A673 (cell line): ENCODE data around the gene SLC16A5. TPM values are rescaled to one million over a fixed set of nuclear protein-coding genes. Genes with fewer than 3 reads are reported as not detected.
"Not testable (repeated sequence)": the region's sequence is repeated elsewhere in the genome, so short reads cannot be mapped to it uniquely, and the experiment has no call there.

Source experiments
- BruUV-seq: library from RNA; stranded (reverse); fragments of 400-500 nt; replicated peaks from 2 replicates; lab custom pipeline; 2021; lab: Mats Ljungman, UMichigan
- CTCF ChIA-PET: fragments of 300-600 bp; sonication (Branson Sonifier 250); formaldehyde crosslinking; loops from one replicate; lab custom pipeline; 2022; ENCODE audit warnings: antibody characterized with exemption; lab: Charles Lee
- POLR2A ChIA-PET: fragments of 300-600 bp; sonication (Branson Sonifier 250); formaldehyde crosslinking; loops from one replicate; lab custom pipeline; 2022; ENCODE audit warnings: antibody characterized with exemption; ENCODE audit not compliant: low non-redundant PET; lab: Charles Lee
- DNase-seq: peaks from one replicate; pipeline ENCODE4 v3.0.0-alpha.2; 2015; ENCODE audit warnings: low spot score
- H3K27ac ChIP-seq: fragments of 200-600 bp; sonication (generic); 2 replicates; pipeline ENCODE4 v1.5.1; 2016; ENCODE audit warnings: mixed run types, low read depth, mild to moderate bottlenecking, mixed read lengths, antibody characterized with exemption, low read length; ENCODE audit not compliant: poor library complexity, severe bottlenecking
- H3K27me3 ChIP-seq: fragments of 200-600 bp; sonication (generic); replicated peaks from 2 replicates; pipeline ENCODE4 v1.6.1; 2017; ENCODE audit warnings: mixed run types, low read depth, mild to moderate bottlenecking, mixed read lengths, antibody characterized with exemption, low read length; ENCODE audit not compliant: insufficient read depth, poor library complexity
- H3K36me3 ChIP-seq: fragments of 200-600 bp; sonication (generic); 2 replicates; pipeline ENCODE4 v1.6.1; 2016; ENCODE audit warnings: mixed run types, mild to moderate bottlenecking, mixed read lengths, antibody characterized with exemption, low read length; ENCODE audit not compliant: insufficient read depth, poor library complexity, severe bottlenecking
- H3K4me1 ChIP-seq: fragments of 200-600 bp; sonication (generic); 2 replicates; pipeline ENCODE4 v1.6.1; 2017; ENCODE audit warnings: mixed run types, mild to moderate bottlenecking, mixed read lengths, antibody characterized with exemption, low read length; ENCODE audit not compliant: insufficient read depth, poor library complexity, severe bottlenecking
- H3K4me3 ChIP-seq: fragments of 200-600 bp; sonication (generic); 2 replicates; pipeline ENCODE4 v1.5.1; 2016; ENCODE audit warnings: low read depth, mixed run types, mild to moderate bottlenecking, mixed read lengths, low read length; ENCODE audit not compliant: poor library complexity, severe bottlenecking
- H3K9me3 ChIP-seq: fragments of 200-600 bp; sonication (generic); 2 replicates; pipeline ENCODE4 v1.6.1; 2016; ENCODE audit warnings: mixed run types, low read depth, mild to moderate bottlenecking, mixed read lengths, antibody characterized with exemption, low read length; ENCODE audit not compliant: poor library complexity, severe bottlenecking
- EZH2 ChIP-seq: fragments of 200-600 bp; sonication (generic); IDR thresholded peaks from 2 replicates; pipeline ENCODE4 v1.6.1; 2017; ENCODE audit warnings: borderline replicate concordance, low read depth, mild to moderate bottlenecking, mixed read lengths, antibody characterized with exemption, low read length; ENCODE audit not compliant: poor library complexity, severe bottlenecking
- intact Hi-C: fragments of 100-400 bp; cut with micrococcal nuclease; formaldehyde crosslinking; loops from one replicate; pipeline ENCODE4 v1.10.0; 2022; ENCODE audit not compliant: unreplicated experiment
- total RNA-seq: library from RNA; stranded (reverse); gene quantifications from 2 replicates; pipeline ENCODE4 v1.2.3, GENCODE V29; 2021
- TF ChIP-seq, protein P1 (sequence below): fragments of 300-800, 200-600 bp; sonication (generic); conservative IDR thresholded peaks from 2 replicates; pipeline ENCODE4 v1.5.1; 2017; ENCODE audit warnings: low read depth, mild to moderate bottlenecking, antibody characterized with exemption, low read length, moderate library complexity, mixed read lengths

The SLC16A5 gene
- total RNA-seq, 1 experiment from 2014 or later, result 0.80 TPM

- no peaks in the 10 kb centered on the region for H3K36me3 ChIP-seq
- POLR2A ChIA-PET, result no interaction called here
- no peak for TF ChIP-seq EZH2
- TF ChIP-seq, protein P1, sequence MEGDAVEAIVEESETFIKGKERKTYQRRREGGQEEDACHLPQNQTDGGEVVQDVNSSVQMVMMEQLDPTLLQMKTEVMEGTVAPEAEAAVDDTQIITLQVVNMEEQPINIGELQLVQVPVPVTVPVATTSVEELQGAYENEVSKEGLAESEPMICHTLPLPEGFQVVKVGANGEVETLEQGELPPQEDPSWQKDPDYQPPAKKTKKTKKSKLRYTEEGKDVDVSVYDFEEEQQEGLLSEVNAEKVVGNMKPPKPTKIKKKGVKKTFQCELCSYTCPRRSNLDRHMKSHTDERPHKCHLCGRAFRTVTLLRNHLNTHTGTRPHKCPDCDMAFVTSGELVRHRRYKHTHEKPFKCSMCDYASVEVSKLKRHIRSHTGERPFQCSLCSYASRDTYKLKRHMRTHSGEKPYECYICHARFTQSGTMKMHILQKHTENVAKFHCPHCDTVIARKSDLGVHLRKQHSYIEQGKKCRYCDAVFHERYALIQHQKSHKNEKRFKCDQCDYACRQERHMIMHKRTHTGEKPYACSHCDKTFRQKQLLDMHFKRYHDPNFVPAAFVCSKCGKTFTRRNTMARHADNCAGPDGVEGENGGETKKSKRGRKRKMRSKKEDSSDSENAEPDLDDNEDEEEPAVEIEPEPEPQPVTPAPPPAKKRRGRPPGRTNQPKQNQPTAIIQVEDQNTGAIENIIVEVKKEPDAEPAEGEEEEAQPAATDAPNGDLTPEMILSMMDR, result peak; percentile 43
- H3K9me3 ChIP-seq, result no peaks in the 10 kb centered on the region
- no TSS peak for BruUV-seq
- no peaks in the 10 kb centered on the region for H3K27me3 ChIP-seq
- no peak for DNase-seq
- no peaks in the 10 kb centered on the region for H3K4me1 ChIP-seq
- no peak overlapping the region for H3K4me3 ChIP-seq
- intact Hi-C loops, result no loop called here
- CTCF ChIA-PET, result interaction anchor here (0.6 to 0.9 kb wide), 3 partner anchors 10 to 1468 kb away, joined by 3 to 9 read pairs (median 5); no protein-coding TSS in a partner anchor
- no peak overlapping the region for H3K27ac ChIP-seq
Measured at GRCh38 chr17:75069783-75070182, 18.0 kb upstream of the SLC16A5 start.

GRCh38 chr17:75071478-75072271 is 16.1 kb upstream of the SLC16A5 start:
- H3K27ac ChIP-seq, H3K9me3 ChIP-seq, BruUV-seq, H3K36me3 ChIP-seq, H3K4me1 ChIP-seq, CTCF ChIA-PET, intact Hi-C loops, POLR2A ChIA-PET, H3K27me3 ChIP-seq, DNase-seq, H3K4me3 ChIP-seq: not testable (repeated sequence)

DNA sequence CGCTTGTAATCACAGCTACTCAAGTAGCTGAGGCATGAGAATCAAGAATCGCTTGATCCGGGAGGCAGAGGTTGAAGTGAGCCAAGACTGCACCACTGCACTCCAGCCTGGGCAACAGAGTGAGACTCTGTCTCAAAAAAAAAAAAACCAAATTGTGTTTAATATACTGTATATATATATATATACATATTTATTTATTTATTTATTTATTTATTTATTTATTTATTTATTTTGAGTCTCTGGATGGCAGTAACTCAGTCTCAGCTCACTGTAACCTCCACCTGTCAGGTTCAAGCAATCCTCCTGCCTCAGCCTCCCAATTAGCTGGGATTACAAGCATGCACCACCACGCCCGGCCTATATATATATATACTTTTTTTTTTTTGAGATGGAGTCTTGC is 14.8 kb upstream of the SLC16A5 start:
- intact Hi-C loops, H3K9me3 ChIP-seq, H3K27ac ChIP-seq, H3K27me3 ChIP-seq, H3K36me3 ChIP-seq, DNase-seq, BruUV-seq, H3K4me1 ChIP-seq, H3K4me3 ChIP-seq: not testable (repeated sequence)
- POLR2A ChIA-PET, result interaction anchor here (0.6 kb wide), 1 partner anchor 333 kb away, joined by 7 read pairs; no protein-coding TSS in a partner anchor
- CTCF ChIA-PET, result interaction anchor here (0.6 to 0.8 kb wide), 2 partner anchors 19 to 31 kb away, joined by 5 to 6 read pairs; no protein-coding TSS in a partner anchor

DNA sequence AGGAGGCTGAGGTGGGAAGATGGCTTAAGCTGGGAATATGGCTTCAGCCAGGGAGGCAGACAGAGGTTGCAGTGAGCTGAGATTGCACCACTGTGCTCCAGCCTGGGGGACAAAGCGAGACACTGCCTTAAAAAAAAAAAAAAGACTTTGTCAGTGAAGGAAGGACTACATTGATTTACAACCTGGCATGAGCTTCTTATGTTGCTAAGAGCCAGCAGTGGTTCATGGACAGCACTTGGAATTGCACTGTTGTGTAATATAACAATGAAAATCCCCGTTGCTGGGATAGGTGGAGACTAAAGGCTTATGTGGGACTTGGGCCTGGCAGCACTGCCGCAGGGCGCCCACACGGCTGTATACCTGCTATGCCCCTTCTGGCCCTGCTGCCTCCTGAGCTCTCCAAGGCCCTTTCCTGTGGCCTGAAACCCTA is 14.1 kb upstream of the SLC16A5 start:
- POLR2A ChIA-PET, result interaction anchor here (0.6 kb wide), 1 partner anchor 332 kb away, joined by 7 read pairs; no protein-coding TSS in a partner anchor
- H3K4me3 ChIP-seq, result no peak overlapping the region
- CTCF ChIA-PET, result interaction anchor here (0.8 kb wide), 1 partner anchor 19 kb away, joined by 5 read pairs; no protein-coding TSS in a partner anchor
- TF ChIP-seq, protein P1, result no peak
- TF ChIP-seq EZH2, result no peak
- no peak for DNase-seq
- H3K4me1 ChIP-seq, result peaks cover 6% of the 10 kb centered on the region
- H3K9me3 ChIP-seq, result no peaks in the 10 kb centered on the region
- H3K27me3 ChIP-seq, result no peaks in the 10 kb centered on the region
- BruUV-seq, result no TSS peak
- H3K36me3 ChIP-seq, result no peaks in the 10 kb centered on the region
- no peak overlapping the region for H3K27ac ChIP-seq
- intact Hi-C loops, result no loop called here
